HEK293T (cell line): ENCODE results near the gene TSPAN5.
"Not testable (repeated sequence)": the region's sequence is repeated elsewhere in the genome, so short reads cannot be mapped to it uniquely, and the experiment has no call there.

Source experiments
- CTCF ChIA-PET: fragments of 350-600 bp; formaldehyde crosslinking; extraction: SDS; loops from one replicate; lab custom pipeline; 2021; ENCODE audit warnings: antibody characterized with exemption, inconsistent platforms; lab: Yijun Ruan, JAX
- POLR2A ChIA-PET: fragments of 350-600 bp; formaldehyde crosslinking; extraction: SDS; loops from one replicate; lab custom pipeline; 2020; ENCODE audit warnings: antibody characterized with exemption, inconsistent platforms; lab: Yijun Ruan, JAX
- DNase-seq: peaks from one replicate; pipeline ENCODE4 v3.0.0; 2012; ENCODE audit warnings: mixed read lengths; ENCODE audit errors: extremely low spot score
- ARNT ChIP-seq: fragments of 450-650 bp; IDR thresholded peaks from 2 replicates; pipeline ENCODE4 v1.6.1; 2017; ENCODE audit warnings: mild to moderate bottlenecking
- BHLHE40 ChIP-seq: fragments of 450-650 bp; IDR thresholded peaks from 2 replicates; pipeline ENCODE4 v1.6.1; 2016; ENCODE audit warnings: mild to moderate bottlenecking, moderate library complexity, borderline replicate concordance
- CTBP1 ChIP-seq: fragments of 450-650 bp; IDR thresholded peaks from 2 replicates; pipeline ENCODE4 v1.6.1; 2016; ENCODE audit warnings: borderline replicate concordance
- ELF4 ChIP-seq: fragments of 450-650 bp; IDR thresholded peaks from 2 replicates; pipeline ENCODE4 v1.6.1; 2017; ENCODE audit warnings: antibody characterized with exemption
- FOXA1 ChIP-seq: fragments of 450-650 bp; IDR thresholded peaks from 2 replicates; pipeline ENCODE4 v1.6.1; 2016; ENCODE audit warnings: mild to moderate bottlenecking
- FOXK2 ChIP-seq: fragments of 450-650 bp; IDR thresholded peaks from 2 replicates; pipeline ENCODE4 v1.6.1; 2016; ENCODE audit warnings: mild to moderate bottlenecking
- FOXM1 ChIP-seq: fragments of 450-650 bp; IDR thresholded peaks from 2 replicates; pipeline ENCODE4 v1.6.1; 2017; ENCODE audit warnings: mild to moderate bottlenecking, borderline replicate concordance
- HDGF ChIP-seq: fragments of 450-650 bp; IDR thresholded peaks from 2 replicates; pipeline ENCODE4 v1.6.1; 2017; ENCODE audit warnings: antibody characterized with exemption, borderline replicate concordance
- L3MBTL2 ChIP-seq: fragments of 450-650 bp; conservative IDR thresholded peaks from 2 replicates; pipeline ENCODE4 v1.6.1; 2016; ENCODE audit warnings: mild to moderate bottlenecking
- LEF1 ChIP-seq: fragments of 450-650 bp; IDR thresholded peaks from 2 replicates; pipeline ENCODE4 v1.6.1; 2017; ENCODE audit warnings: mild to moderate bottlenecking, borderline replicate concordance
- NFRKB ChIP-seq: fragments of 450-650 bp; IDR thresholded peaks from 2 replicates; pipeline ENCODE4 v1.6.1; 2016; ENCODE audit warnings: mild to moderate bottlenecking, moderate library complexity
- PKNOX1 ChIP-seq: fragments of 450-650 bp; IDR thresholded peaks from 2 replicates; pipeline ENCODE4 v1.6.1; 2016
- SP1 ChIP-seq: fragments of 450-650 bp; IDR thresholded peaks from 2 replicates; pipeline ENCODE4 v1.6.1; 2017
- SUZ12 ChIP-seq: fragments of 450-650 bp; IDR thresholded peaks from 2 replicates; pipeline ENCODE4 v1.6.1; 2016; ENCODE audit warnings: mild to moderate bottlenecking
- TARDBP ChIP-seq: fragments of 450-650 bp; IDR thresholded peaks from 2 replicates; pipeline ENCODE4 v1.6.1; 2016
- ZNF384 ChIP-seq: fragments of 450-650 bp; IDR thresholded peaks from 2 replicates; pipeline ENCODE4 v1.6.1; 2016

Gene TSPAN5

GRCh38 chr4:98482847-98483806, 175.3 kb downstream of the TSPAN5 start:
- DNase-seq: no peak
- POLR2A ChIA-PET: no interaction called here
- no peak for TF ChIP-seq CTBP1
- CTCF ChIA-PET: no interaction called here

DNA sequence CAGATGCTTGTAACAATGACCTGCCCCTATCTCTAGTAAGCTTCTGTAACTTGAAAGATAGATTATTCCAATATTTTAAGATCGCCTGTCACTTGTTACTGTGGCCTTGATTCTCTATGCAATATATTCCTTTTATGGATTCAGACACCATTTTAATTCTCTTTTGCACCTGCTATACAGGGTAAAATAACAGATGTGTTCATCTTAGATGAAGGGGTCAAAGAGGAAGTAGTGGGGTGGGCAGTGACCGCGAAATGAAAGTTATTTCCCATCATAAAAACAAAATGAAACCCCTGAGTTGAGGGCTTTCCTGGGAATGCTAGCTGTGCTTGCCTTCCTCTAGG, 175.9 kb downstream of the TSPAN5 start:
- TF ChIP-seq PKNOX1 (no peak), FOXK2 (no peak), CTBP1 (no peak), LEF1 (no peak), NFRKB (no peak), SUZ12 (no peak), L3MBTL2 (no peak)
- no peak for DNase-seq
- ChIA-PET CTCF (no interaction called here), POLR2A (no interaction called here)

DNA sequence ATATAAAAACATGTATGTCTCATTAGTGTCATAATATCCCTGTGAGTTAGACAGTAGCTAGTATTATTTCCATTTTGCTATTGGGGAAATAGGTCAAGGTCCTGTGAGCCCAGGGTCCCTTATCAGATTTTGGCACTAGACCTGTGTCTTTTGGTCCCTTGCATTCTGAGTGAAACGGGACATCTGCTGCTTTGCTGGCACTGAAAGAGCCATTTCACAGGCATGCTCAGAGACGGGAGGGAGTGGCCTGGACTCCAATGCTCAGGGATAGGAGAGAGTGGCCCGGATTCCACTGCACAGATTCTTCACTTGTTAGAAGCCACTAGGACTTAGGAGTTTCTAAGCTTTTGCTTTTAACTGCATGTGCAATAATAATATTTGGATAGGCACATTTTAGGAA, 177.2 kb downstream of the TSPAN5 start:
- POLR2A ChIA-PET: no interaction called here
- DNase-seq: no peak
- CTCF ChIA-PET: no interaction called here
- TF ChIP-seq HDGF (no peak), FOXA1 (no peak), CTBP1 (no peak), ARNT (no peak), FOXM1 (no peak), ELF4 (no peak), TARDBP (no peak), L3MBTL2 (no peak), PKNOX1 (no peak), SP1 (no peak), FOXK2 (no peak), ZNF384 (no peak), BHLHE40 (no peak)

DNA sequence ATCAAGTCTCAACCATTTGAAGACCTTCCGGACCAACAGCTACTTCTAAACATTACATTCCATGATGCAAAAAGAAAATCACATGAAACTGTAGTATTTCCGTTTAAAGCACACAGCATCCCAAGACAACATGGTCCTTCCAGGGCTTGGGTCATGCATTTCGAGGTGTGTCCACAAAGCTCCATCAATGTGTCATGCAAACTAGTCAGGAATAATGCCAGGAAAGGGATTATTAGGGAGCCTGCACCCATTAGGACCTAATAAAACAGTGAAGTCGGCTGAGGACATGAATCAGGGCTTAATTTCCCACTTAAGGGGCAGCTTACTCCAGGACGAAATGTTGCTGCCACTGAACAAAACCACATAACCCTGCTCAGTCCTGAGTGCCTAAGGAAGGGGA, 177.9 kb downstream of the TSPAN5 start:
- POLR2A ChIA-PET: no interaction called here
- CTCF ChIA-PET: no interaction called here
- no peak for TF ChIP-seq ARNT
- TF ChIP-seq BHLHE40: no peak
- no peak for TF ChIP-seq LEF1
- no peak for TF ChIP-seq TARDBP
- TF ChIP-seq HDGF: no peak
- TF ChIP-seq FOXA1: no peak
- TF ChIP-seq NFRKB: no peak
- TF ChIP-seq FOXK2: no peak
- TF ChIP-seq PKNOX1: no peak
- TF ChIP-seq L3MBTL2: no peak
- TF ChIP-seq CTBP1: no peak
- TF ChIP-seq ELF4: no peak
- no peak for TF ChIP-seq FOXM1
- TF ChIP-seq SP1: no peak
- no peak for TF ChIP-seq ZNF384
- TF ChIP-seq SUZ12: no peak

DNA sequence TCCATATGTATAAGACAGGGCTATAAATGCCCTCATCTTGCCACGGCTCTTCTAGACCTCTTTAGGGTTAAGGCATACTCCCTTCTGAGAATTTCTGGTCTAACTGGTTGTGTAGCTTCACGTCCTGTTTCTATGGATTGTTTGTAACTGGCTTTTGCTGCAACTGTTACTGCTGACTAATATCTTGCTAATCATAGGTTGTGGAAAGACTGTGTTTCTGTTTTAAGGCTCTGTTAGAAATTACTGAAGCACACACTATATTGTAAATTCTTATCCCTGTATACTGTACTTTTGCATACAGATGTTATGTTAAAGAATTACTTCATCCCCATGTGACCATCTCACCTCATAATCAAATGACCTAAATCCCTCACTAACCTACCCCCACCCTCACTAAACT, 178.8 kb downstream of the TSPAN5 start:
- POLR2A ChIA-PET, CTCF ChIA-PET, DNase-seq: not testable (repeated sequence)

More for the DNA sequence above, 177.9 kb downstream of the TSPAN5 start:
- no peak for DNase-seq

GRCh38 chr4:98476891-98477290, 181.5 kb downstream of the TSPAN5 start:
- DNase-seq: peak; percentile 40
- ChIA-PET CTCF (interaction anchor here (0.6 to 1.4 kb wide), 4 partner anchors 9 to 267 kb away, joined by 3 to 6 read pairs (median 4); no protein-coding TSS in a partner anchor), POLR2A (no interaction called here)
- TF ChIP-seq TARDBP: no peak
- no peak for TF ChIP-seq NFRKB
- no peak for TF ChIP-seq PKNOX1
- TF ChIP-seq ARNT: no peak
